ENCODE results near the gene ZNF107.
"Not testable (repeated sequence)": the region's sequence is repeated elsewhere in the genome, so short reads cannot be mapped to it uniquely, and the experiment has no call there.

Gene ZNF107

DNA sequence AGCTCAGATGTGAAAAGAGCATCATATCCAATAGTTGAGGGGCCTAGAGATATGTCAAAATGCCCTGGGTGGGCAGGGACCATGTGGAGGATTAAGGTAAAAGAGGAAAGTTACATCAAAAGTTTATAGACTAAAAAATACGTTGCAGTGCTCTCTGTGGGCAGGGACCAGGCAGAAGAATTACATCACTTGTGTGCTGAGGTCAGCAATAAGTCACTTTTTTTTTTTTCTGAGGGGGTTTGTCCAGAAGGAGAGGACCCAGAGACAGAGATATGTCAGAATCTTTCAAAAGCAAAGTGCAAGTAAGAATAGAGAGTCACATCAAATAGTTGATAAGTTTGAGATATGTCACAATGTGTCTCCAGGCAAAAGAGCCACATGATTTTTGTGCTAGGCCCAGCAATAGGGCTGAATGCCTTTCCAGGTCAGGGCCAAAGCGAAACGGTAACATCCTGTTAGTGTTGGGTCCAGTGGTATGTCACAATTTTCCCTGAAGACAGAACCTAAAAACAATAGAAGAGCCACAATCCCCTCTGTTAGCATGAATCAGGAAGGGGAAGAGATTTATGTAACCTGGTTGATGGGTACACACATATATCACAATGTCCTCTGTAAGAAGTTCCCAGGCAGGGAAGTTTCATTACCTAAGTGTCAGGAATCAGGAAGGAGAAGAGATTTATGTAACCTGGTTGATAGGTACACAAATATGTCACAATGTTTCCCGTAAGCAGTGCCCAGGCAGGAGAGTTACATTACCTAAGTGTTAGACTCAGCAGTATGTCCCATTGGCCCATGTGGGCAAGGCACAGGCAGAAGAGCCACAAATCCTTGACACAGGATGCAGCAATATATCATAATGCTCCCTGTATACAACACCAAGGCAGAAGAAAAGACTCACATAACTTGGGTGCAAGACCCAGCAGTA, 28.1 kb upstream of the ZNF107 start:
- ATAC-seq, result no peak
- DNase-seq, result no peak
- Mint-ChIP-seq H3K9me3 (peaks cover 0 to 4% of the 10 kb centered on the region in 2 donors), H3K27me3 (no peaks in the 10 kb centered on the region), H3K4me1 (no peaks in the 10 kb centered on the region), H3K4me3 (no peak overlapping the region), H3K27ac (peak overlapping the region in 1 of 2 donors; percentile 29)

- Mint-ChIP-seq H3K27ac (no peak overlapping the region), H3K9me3 (peaks cover 0 to 4% of the 10 kb centered on the region in 2 donors)
- peak; percentile 10 for ATAC-seq
These were observed 27.1 kb upstream of the ZNF107 start for GRCh38 chr7:64638822-64639221.

DNA sequence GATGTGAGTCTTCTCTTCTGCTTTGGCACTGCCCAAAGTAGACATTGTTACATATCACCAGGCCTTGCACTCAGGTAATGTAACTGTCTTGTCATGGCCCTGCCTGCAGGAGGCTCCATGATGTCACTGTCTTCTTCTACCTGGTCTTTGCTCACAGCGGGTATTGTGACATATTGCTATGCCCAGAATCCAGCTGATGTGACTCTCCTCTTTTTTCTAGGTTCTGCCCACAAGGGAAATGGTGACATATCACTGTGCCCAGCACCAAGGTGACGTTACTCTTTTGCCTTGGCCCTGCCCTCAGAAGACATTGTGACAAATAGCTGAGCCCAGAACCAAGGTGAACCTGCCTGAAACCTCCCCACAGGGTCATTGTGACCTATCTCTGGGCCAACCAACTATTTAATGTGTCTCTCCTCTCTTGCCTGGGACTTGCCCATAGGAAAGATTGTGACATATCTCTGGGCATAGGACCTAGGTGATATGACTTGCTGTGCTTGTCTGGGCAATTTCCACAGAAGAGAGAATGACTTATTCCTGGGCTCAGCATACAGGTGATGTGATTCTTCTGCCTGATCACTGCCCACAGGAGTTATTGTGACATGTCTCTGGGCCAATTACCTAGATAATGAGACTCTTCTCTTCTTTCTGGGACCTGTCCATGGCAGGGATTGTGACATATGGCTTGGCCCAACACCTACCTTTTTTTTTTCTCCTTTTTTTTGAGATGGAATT, 26.5 kb upstream of the ZNF107 start:
- Mint-ChIP-seq H3K27me3 (no peaks in the 10 kb centered on the region), H3K9me3 (peaks cover 0 to 4% of the 10 kb centered on the region in 2 donors), H3K4me1 (no peaks in the 10 kb centered on the region), H3K4me3 (no peak overlapping the region), H3K27ac (peak overlapping the region in 1 of 2 donors; percentile 42)
- ATAC-seq (peak; percentile 37), DNase-seq (no peak)

More at GRCh38 chr7:64638822-64639221, 27.1 kb upstream of the ZNF107 start:
- Mint-ChIP-seq H3K27me3 (no peaks in the 10 kb centered on the region), H3K4me3 (no peak overlapping the region), H3K4me1 (no peaks in the 10 kb centered on the region)
- DNase-seq, result no peak

DNA sequence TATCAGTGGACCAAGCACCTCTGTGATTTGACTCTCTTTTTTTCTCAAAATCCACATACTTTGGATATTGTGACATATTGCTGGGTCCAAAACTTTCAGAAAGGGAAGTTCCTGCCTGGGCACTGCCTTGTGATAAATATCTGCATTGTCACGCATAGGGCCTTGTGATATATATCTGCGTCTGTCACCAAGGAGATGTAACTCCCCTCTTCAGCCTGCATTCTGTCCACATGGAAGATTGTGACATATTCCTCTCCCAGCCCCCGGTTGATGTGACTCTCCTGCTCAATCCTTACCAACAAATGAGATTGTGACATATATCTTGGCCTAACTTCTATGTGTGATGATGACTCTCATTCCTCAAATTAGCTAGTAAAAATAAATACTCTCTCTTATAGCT, 25.4 kb upstream of the ZNF107 start:
- Mint-ChIP-seq H3K4me3 (no peak overlapping the region), H3K9me3 (peaks cover 0 to 4% of the 10 kb centered on the region in 2 donors), H3K4me1 (no peaks in the 10 kb centered on the region), H3K27ac (no peak overlapping the region), H3K27me3 (no peaks in the 10 kb centered on the region)
- no peak for DNase-seq
- no peak for ATAC-seq

DNA sequence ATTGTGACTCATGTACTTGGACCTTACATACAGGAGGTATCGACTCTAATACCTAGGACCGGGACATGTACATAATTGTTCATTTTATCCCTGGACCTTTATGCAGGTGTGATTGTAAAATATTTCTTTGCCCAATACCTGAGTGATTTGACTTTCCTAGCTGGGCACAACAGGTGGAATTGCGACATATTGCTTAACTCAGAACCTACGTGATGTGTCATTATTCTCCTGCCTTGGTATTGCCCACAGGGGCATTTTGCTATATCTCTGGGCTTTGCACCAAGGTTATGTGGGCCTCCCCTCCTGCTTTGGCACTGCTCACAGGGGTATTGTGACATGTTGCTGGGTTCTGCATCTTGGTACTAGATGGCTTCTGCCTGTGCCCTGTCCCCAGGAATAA, 23.9 kb upstream of the ZNF107 start:
- Mint-ChIP-seq H3K9me3 (peaks cover 0 to 4% of the 10 kb centered on the region in 2 donors), H3K4me3 (no peak overlapping the region), H3K27me3 (no peaks in the 10 kb centered on the region), H3K27ac (no peak overlapping the region), H3K4me1 (no peaks in the 10 kb centered on the region)
- no peak for ATAC-seq
- DNase-seq, result no peak

GRCh38 chr7:64642875-64643274, 23.1 kb upstream of the ZNF107 start:
- ATAC-seq (no peak), DNase-seq (no peak)
- Mint-ChIP-seq H3K9me3 (peaks cover 0 to 4% of the 10 kb centered on the region in 2 donors), H3K27ac (no peak overlapping the region), H3K4me3 (no peak overlapping the region), H3K27me3 (no peaks in the 10 kb centered on the region), H3K4me1 (no peaks in the 10 kb centered on the region)

GRCh38 chr7:64643566-64643965, 22.4 kb upstream of the ZNF107 start:
- Mint-ChIP-seq H3K27ac (no peak overlapping the region), H3K4me3 (no peak overlapping the region), H3K27me3 (no peaks in the 10 kb centered on the region), H3K4me1 (no peaks in the 10 kb centered on the region), H3K9me3 (peaks cover 0 to 4% of the 10 kb centered on the region in 2 donors)
- no peak for ATAC-seq
- DNase-seq, result no peak

DNA sequence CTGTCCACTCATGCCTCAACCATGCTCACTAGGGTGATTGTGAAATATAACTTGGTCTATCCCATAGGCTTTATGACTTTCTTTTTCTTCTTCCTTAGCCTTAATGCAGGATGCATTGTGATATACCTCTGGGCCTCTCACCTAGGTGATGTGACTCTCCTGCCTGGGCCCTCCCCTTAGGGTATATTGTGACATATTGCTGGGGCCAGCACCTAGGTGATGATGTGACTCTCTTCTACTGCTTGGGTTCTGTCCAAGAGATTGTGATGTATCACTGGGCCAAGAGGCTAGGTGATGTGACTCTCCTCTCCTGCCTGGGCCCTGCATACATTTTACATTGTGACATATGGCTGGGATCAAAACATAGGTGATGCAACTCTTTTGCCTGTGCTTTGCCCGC, 14.7 kb upstream of the ZNF107 start:
- H3K27me3 Mint-ChIP-seq, result no peaks in the 10 kb centered on the region
- DNase-seq (no peak), ATAC-seq (no peak)
- no peak overlapping the region for H3K27ac Mint-ChIP-seq
- no peaks in the 10 kb centered on the region for H3K9me3 Mint-ChIP-seq
- no peak overlapping the region for H3K4me3 Mint-ChIP-seq
- no peaks in the 10 kb centered on the region for H3K4me1 Mint-ChIP-seq

GRCh38 chr7:64651632-64652165, 14.2 kb upstream of the ZNF107 start:
- DNase-seq, result no peak
- H3K4me1 Mint-ChIP-seq, result no peaks in the 10 kb centered on the region
- H3K9me3 Mint-ChIP-seq, result no peaks in the 10 kb centered on the region
- no peak for ATAC-seq
- H3K4me3 Mint-ChIP-seq, result no peak overlapping the region
- H3K27ac Mint-ChIP-seq, result no peak overlapping the region
- no peaks in the 10 kb centered on the region for H3K27me3 Mint-ChIP-seq

DNA sequence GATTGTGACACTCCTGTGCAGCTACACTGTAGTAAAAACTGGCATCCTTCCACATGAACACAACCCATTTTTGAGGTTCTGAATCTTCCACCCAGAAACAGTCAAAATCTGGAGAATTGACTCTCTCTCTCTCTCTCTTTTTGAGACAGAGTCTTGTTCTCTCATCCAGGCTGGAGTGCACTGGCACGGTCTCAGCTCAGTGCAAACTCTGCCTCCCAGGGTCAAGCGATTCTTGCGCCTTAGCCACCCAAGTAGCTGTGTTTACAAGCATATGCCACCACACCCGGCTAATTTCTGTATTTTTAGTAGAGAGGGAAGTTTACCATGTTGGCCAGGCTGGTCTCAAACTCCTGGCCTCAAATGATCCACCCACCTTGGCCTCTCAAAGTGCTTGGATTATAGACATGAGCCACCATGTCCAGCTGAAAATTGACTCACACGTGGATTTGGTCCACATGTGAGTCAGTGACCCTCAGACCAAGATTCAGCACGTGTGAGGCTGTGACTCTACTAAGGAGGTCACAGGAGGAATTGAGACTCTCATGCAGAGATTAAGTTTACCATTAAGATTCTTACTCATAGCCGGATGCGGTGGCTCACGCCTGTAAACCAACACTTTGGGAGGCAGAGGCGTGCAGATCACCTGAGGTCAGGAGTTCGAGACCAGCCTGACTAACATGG, 12.1 kb upstream of the ZNF107 start:
- Mint-ChIP-seq H3K4me3 (no peak overlapping the region), H3K4me1 (no peaks in the 10 kb centered on the region), H3K27ac (no peak overlapping the region), H3K9me3 (no peaks in the 10 kb centered on the region), H3K27me3 (no peaks in the 10 kb centered on the region)
- DNase-seq (no peak), ATAC-seq (no peak)

GRCh38 chr7:64654796-64655548, 11.0 kb upstream of the ZNF107 start:
- no peaks in the 10 kb centered on the region for H3K9me3 Mint-ChIP-seq
- DNase-seq (no peak), ATAC-seq (no peak)
- H3K4me3 Mint-ChIP-seq, result no peak overlapping the region
- H3K27me3 Mint-ChIP-seq, result no peaks in the 10 kb centered on the region
- H3K27ac Mint-ChIP-seq, result no peak overlapping the region
- H3K4me1 Mint-ChIP-seq, result no peaks in the 10 kb centered on the region

DNA sequence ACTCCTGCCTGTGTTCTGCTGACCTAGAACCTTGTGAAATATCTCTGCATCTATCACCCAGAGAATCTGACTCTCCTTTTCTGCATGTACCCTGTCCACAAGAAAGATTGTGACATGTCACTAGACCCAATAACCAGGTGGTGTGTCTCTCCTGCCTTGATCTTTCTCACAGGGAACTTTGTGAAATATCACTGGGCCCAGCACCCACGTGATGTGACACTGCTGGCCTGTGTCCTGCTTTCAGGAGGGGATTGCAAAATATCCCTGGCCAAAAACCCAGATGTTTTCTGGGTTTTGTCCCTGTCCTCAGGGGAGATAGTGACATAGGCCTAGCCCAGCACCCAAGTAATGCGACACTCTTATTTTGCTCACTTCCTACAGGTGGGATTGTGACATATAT, 10.1 kb upstream of the ZNF107 start:
- Mint-ChIP-seq H3K4me1 (no peaks in the 10 kb centered on the region), H3K4me3 (no peak overlapping the region), H3K27ac (no peak overlapping the region), H3K27me3 (no peaks in the 10 kb centered on the region), H3K9me3 (peaks cover under 1 to 3% of the 10 kb centered on the region in 2 donors)
- no peak for DNase-seq
- no peak for ATAC-seq

DNA sequence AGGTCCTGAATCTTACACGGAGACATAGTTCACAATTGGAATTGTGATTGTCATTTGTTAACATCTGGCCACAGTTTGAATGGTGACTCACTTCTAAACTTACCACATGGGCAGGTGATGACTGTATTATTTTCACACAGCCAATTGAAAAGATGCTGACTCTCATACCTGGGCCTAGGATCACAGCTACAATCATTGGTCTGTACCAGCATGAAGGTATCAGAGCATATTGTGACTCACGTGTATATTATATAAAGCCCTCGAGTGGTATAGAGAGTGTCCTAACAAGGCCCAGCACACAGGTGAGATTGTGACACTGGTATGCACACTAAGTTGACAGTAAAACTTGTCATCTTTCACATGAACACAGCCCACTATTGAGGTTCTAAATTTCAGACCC, 9.4 kb upstream of the ZNF107 start:
- ATAC-seq (peak; percentile 68), DNase-seq (no peak)
- no peak overlapping the region for H3K27ac Mint-ChIP-seq
- H3K4me3 Mint-ChIP-seq, result no peak overlapping the region
- peaks cover 6 to 10% of the 10 kb centered on the region in 2 donors for H3K9me3 Mint-ChIP-seq
- H3K4me1 Mint-ChIP-seq, result no peaks in the 10 kb centered on the region
- no peaks in the 10 kb centered on the region for H3K27me3 Mint-ChIP-seq

DNA sequence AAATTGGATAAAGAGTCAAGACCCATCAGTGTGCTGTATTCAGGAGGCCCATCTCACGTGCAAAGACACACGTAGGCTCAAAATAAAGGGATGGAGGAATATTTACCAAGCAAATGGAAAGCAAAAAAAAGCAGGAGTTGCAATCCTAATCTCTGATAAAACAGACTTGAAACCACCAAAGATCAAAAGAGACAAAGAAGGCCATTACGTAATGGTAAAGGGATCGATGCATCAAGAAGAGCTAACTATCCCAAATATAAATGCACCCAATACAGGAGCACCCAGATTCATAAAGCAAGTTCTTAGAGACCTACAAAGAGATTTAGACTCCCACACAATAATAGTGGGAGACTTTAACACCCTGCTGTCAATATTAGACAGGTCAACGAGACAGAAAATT, 3.8 kb upstream of the ZNF107 start:
- H3K27me3 Mint-ChIP-seq, ATAC-seq, H3K27ac Mint-ChIP-seq, H3K4me3 Mint-ChIP-seq, DNase-seq: not testable (repeated sequence)
- Mint-ChIP-seq H3K9me3 (peaks cover 18 to 26% of the 10 kb centered on the region in 2 donors), H3K4me1 (peaks cover 23% of the 10 kb centered on the region)

- H3K27me3 Mint-ChIP-seq, result no peaks in the 10 kb centered on the region
- ATAC-seq (no peak), DNase-seq (no peak)
- peaks cover 52% of the 10 kb centered on the region for H3K4me1 Mint-ChIP-seq
- peak overlapping the region; percentile 99 to 100 for H3K27ac Mint-ChIP-seq
- H3K4me3 Mint-ChIP-seq, result peak overlapping the region; percentile 97 to 98
- H3K9me3 Mint-ChIP-seq, result peaks cover 14 to 19% of the 10 kb centered on the region in 2 donors
These were observed 724 bp downstream of the ZNF107 start for GRCh38 chr7:64666663-64667050.

Data from stimulated activated naive CD8-positive, alpha-beta T cell treated with anti-CD3 and anti-CD28 coated beads, Interleukin-15, amount 100 ng/mL, for 72 hours (primary cell).